ENCODE measurements around the gene RRH.

RRH gene

GRCh38 chr4:109879636-109880314 lies 52.0 kb downstream of the RRH start:
- no peak for DNase-seq (ENCODE audit: extremely low read depth in 1 of 2, low read depth in 1 of 2)

- no peak for DNase-seq (ENCODE audit: extremely low read depth in 1 of 2, low read depth in 1 of 2)
Measured at GRCh38 chr4:109886303-109886702, 58.5 kb downstream of the RRH start.

GRCh38 chr4:109887071-109887470 lies 59.3 kb downstream of the RRH start:
- DNase-seq (ENCODE audit: extremely low read depth in 1 of 2, low read depth in 1 of 2) = no peak

GRCh38 chr4:109890076-109890475 lies 62.3 kb downstream of the RRH start:
- no peak for DNase-seq (ENCODE audit: extremely low read depth in 1 of 2, low read depth in 1 of 2)
